Measurements from ENCODE around the gene MAPKAP1.

MAPKAP1 gene

DNA sequence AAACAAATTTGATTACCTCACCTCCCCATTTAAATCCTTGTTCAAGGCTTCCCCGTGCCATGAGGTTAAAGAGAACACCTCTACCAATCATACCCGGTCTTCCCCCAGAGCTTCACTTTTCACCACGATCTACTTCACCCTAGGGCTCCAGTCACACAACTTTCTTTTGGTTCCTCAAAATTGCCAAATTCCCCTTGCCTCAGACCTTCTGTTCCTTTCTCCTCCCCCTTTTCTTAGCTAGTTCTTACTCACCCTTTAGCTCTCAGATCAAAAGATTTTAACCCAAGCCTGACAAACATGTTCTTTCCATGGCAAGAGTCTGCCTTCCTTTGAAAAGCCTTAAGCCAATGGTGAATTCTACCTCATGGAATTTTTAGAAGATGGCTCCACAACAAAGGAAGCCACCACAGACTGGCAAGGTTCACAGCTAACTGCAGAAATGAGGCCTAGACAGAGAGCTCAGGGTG lies 56.7 kb downstream of the MAPKAP1 start:
- no peak for TF ChIP-seq ZNF274 (IDR thresholded peaks at IDR 0.05; ENCODE audit: low read depth, low read length)
- TF ChIP-seq SUZ12 (IDR thresholded peaks at IDR 0.05; ENCODE audit: extremely low read depth, insufficient read depth, insufficient read length), result no peak
- no peak for TF ChIP-seq YY1 (IDR thresholded peaks at IDR 0.05; ENCODE audit: insufficient read depth, insufficient read length)
- H3K9me3 ChIP-seq (ENCODE audit: insufficient read depth, low read length), result no peaks in the 10 kb centered on the region
- H3K9ac ChIP-seq (ENCODE audit: insufficient read length, low read depth), result no peak overlapping the region
- H3K4me3 ChIP-seq (ENCODE audit: insufficient read length, low read depth), result no peak overlapping the region
- no peaks in the 10 kb centered on the region for H3K36me3 ChIP-seq (ENCODE audit: insufficient read depth, insufficient read length, low read length)
- H3K4me1 ChIP-seq (ENCODE audit: insufficient read depth, insufficient read length), result peaks cover 2% of the 10 kb centered on the region
- H3K27me3 ChIP-seq (ENCODE audit: insufficient read depth, insufficient read length), result no peaks in the 10 kb centered on the region
- DNase-seq (ENCODE audit: low read depth, low spot score), result no peak

GRCh38 chr9:125649826-125650225 lies 57.2 kb downstream of the MAPKAP1 start:
- TF ChIP-seq SUZ12 (IDR thresholded peaks at IDR 0.05; ENCODE audit: extremely low read depth, insufficient read depth, insufficient read length) (no peak), YY1 (IDR thresholded peaks at IDR 0.05; ENCODE audit: insufficient read depth, insufficient read length) (no peak), ZNF274 (IDR thresholded peaks at IDR 0.05; ENCODE audit: low read depth, low read length) (no peak)
- H3K4me1 ChIP-seq (ENCODE audit: insufficient read depth, insufficient read length), result peaks cover 2% of the 10 kb centered on the region
- H3K4me3 ChIP-seq (ENCODE audit: insufficient read length, low read depth), result no peak overlapping the region
- DNase-seq (ENCODE audit: low read depth, low spot score), result no peak
- no peaks in the 10 kb centered on the region for H3K36me3 ChIP-seq (ENCODE audit: insufficient read depth, insufficient read length, low read length)
- H3K9ac ChIP-seq (ENCODE audit: insufficient read length, low read depth), result no peak overlapping the region
- H3K9me3 ChIP-seq (ENCODE audit: insufficient read depth, low read length), result no peaks in the 10 kb centered on the region
- no peaks in the 10 kb centered on the region for H3K27me3 ChIP-seq (ENCODE audit: insufficient read depth, insufficient read length)

DNA sequence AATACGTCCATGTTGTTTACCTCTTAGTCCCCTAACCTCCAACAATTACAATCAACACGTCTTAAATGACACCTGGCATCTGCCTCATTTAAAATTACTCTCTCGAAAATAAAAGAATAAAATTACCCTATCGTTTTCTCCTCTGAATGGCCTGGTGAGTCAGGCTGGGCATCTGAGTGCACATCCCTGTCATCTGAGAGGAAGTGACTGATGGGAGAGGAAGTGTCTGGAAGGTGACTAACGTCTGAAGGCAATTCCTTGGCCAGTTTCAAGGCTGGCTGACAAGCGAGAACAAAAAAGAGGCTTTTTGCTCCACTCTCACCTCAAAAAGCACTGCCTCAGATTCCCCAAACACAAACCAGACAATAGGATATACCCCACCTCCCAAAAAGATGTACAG lies 57.7 kb downstream of the MAPKAP1 start:
- no peaks in the 10 kb centered on the region for H3K27me3 ChIP-seq (ENCODE audit: insufficient read depth, insufficient read length)
- no peak overlapping the region for H3K9ac ChIP-seq (ENCODE audit: insufficient read length, low read depth)
- no peak for DNase-seq (ENCODE audit: low read depth, low spot score)
- H3K36me3 ChIP-seq (ENCODE audit: insufficient read depth, insufficient read length, low read length), result no peaks in the 10 kb centered on the region
- H3K4me3 ChIP-seq (ENCODE audit: insufficient read length, low read depth), result no peak overlapping the region
- TF ChIP-seq ZNF274 (IDR thresholded peaks at IDR 0.05; ENCODE audit: low read depth, low read length), result no peak
- no peak for TF ChIP-seq SUZ12 (IDR thresholded peaks at IDR 0.05; ENCODE audit: extremely low read depth, insufficient read depth, insufficient read length)
- no peak for TF ChIP-seq YY1 (IDR thresholded peaks at IDR 0.05; ENCODE audit: insufficient read depth, insufficient read length)
- no peaks in the 10 kb centered on the region for H3K9me3 ChIP-seq (ENCODE audit: insufficient read depth, low read length)
- H3K4me1 ChIP-seq (ENCODE audit: insufficient read depth, insufficient read length), result peaks cover 2% of the 10 kb centered on the region

DNA sequence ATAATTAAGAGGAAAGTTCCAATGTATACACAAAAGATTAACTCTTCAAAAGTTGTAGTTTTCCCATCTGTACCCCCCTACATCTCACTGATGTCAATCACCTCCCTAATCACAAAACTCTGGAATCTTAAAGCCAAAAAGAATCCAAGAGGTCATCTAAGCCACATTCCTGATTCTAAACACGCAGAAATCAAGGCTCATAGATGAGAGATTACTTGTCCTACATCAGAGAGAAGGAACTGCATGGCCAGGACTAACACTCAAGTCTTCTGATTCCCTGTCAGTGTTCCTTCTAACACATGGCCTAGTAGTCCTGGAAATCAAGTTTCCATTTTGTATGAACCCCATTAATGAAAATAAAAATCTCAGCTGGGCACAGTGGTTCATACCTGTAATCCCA lies 58.7 kb downstream of the MAPKAP1 start:
- TF ChIP-seq YY1 (IDR thresholded peaks at IDR 0.05; ENCODE audit: insufficient read depth, insufficient read length) (no peak), ZNF274 (IDR thresholded peaks at IDR 0.05; ENCODE audit: low read depth, low read length) (no peak), SUZ12 (IDR thresholded peaks at IDR 0.05; ENCODE audit: extremely low read depth, insufficient read depth, insufficient read length) (no peak)
- no peak overlapping the region for H3K9ac ChIP-seq (ENCODE audit: insufficient read length, low read depth)
- no peaks in the 10 kb centered on the region for H3K9me3 ChIP-seq (ENCODE audit: insufficient read depth, low read length)

GRCh38 chr9:125646621-125647100 lies 60.3 kb downstream of the MAPKAP1 start:
- no peak overlapping the region for H3K9ac ChIP-seq (ENCODE audit: insufficient read length, low read depth)
- no peaks in the 10 kb centered on the region for H3K9me3 ChIP-seq (ENCODE audit: insufficient read depth, low read length)
- no peaks in the 10 kb centered on the region for H3K4me1 ChIP-seq (ENCODE audit: insufficient read depth, insufficient read length)
- H3K27me3 ChIP-seq (ENCODE audit: insufficient read depth, insufficient read length), result no peaks in the 10 kb centered on the region
- H3K36me3 ChIP-seq (ENCODE audit: insufficient read depth, insufficient read length, low read length), result no peaks in the 10 kb centered on the region
- TF ChIP-seq ZNF274 (IDR thresholded peaks at IDR 0.05; ENCODE audit: low read depth, low read length) (no peak), YY1 (IDR thresholded peaks at IDR 0.05; ENCODE audit: insufficient read depth, insufficient read length) (no peak), SUZ12 (IDR thresholded peaks at IDR 0.05; ENCODE audit: extremely low read depth, insufficient read depth, insufficient read length) (no peak)
- DNase-seq (ENCODE audit: low read depth, low spot score), result no peak
- H3K4me3 ChIP-seq (ENCODE audit: insufficient read length, low read depth), result no peak overlapping the region

More for the DNA sequence above, 58.7 kb downstream of the MAPKAP1 start:
- DNase-seq (ENCODE audit: low read depth, low spot score), result no peak
- H3K27me3 ChIP-seq (ENCODE audit: insufficient read depth, insufficient read length), result no peaks in the 10 kb centered on the region
- no peak overlapping the region for H3K4me3 ChIP-seq (ENCODE audit: insufficient read length, low read depth)
- H3K36me3 ChIP-seq (ENCODE audit: insufficient read depth, insufficient read length, low read length), result no peaks in the 10 kb centered on the region
- peaks cover 1% of the 10 kb centered on the region for H3K4me1 ChIP-seq (ENCODE audit: insufficient read depth, insufficient read length)

DNA sequence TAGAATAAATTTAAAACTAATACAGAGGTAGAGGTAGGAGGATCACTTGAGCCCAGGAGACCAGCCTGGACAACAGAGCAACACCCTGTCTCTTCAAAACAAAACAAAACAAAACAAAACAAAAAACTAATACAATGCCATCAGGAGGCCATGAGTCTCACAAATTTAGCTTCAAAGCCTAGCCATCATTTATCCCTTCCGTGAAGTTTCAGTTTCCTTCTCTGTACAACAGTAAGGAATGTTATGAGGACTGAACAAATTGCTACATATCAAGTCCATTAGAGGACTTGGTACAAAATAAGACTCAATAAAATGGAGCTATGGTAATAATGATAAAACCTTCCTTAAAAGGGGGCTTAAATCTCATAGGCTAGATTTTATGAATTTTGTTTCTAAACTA lies 60.8 kb downstream of the MAPKAP1 start:
- TF ChIP-seq ZNF274 (IDR thresholded peaks at IDR 0.05; ENCODE audit: low read depth, low read length) (no peak), SUZ12 (IDR thresholded peaks at IDR 0.05; ENCODE audit: extremely low read depth, insufficient read depth, insufficient read length) (no peak), YY1 (IDR thresholded peaks at IDR 0.05; ENCODE audit: insufficient read depth, insufficient read length) (no peak)
- H3K27me3 ChIP-seq (ENCODE audit: insufficient read depth, insufficient read length), result no peaks in the 10 kb centered on the region
- H3K9me3 ChIP-seq (ENCODE audit: insufficient read depth, low read length), result no peaks in the 10 kb centered on the region
- no peak overlapping the region for H3K9ac ChIP-seq (ENCODE audit: insufficient read length, low read depth)
- H3K36me3 ChIP-seq (ENCODE audit: insufficient read depth, insufficient read length, low read length), result no peaks in the 10 kb centered on the region
- DNase-seq (ENCODE audit: low read depth, low spot score), result no peak
- no peak overlapping the region for H3K4me3 ChIP-seq (ENCODE audit: insufficient read length, low read depth)
- no peaks in the 10 kb centered on the region for H3K4me1 ChIP-seq (ENCODE audit: insufficient read depth, insufficient read length)

DNA sequence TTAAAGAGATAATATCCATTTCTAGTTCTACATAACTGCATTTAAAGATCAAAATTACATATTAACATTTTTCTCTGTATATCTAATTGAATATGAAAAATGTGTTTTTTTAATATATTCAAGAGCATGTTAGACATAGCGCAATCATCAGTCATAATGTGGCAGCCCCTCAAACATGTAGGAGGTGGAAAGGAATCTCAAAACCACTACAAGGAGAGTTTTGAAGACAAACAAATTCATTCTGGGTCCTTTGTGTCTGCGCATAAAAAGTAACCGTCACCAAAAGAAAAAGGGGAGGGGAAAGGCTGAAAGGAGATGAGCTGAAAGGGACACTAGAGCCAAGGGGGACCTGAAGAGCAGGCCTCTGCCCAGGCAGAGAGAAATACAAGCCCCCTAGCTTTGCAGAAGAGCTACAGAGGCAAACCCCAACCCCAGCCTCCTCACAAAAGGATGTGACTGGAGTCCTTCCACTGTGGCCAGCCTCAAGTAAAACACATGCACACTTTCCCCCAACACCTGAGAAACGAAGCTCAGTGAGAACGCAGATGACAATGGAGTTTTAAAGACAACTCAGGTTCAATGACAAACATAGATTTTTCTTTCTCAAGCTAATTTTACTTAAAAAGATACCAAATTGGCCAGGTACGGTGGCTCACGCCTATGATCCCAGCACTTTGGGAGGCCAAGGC lies 62.0 kb downstream of the MAPKAP1 start:
- Histone ChIP-seq H3K9me3 (ENCODE audit: insufficient read depth, low read length) (no peaks in the 10 kb centered on the region), H3K27me3 (ENCODE audit: insufficient read depth, insufficient read length) (no peaks in the 10 kb centered on the region), H3K4me1 (ENCODE audit: insufficient read depth, insufficient read length) (no peaks in the 10 kb centered on the region), H3K9ac (ENCODE audit: insufficient read length, low read depth) (no peak overlapping the region), H3K36me3 (ENCODE audit: insufficient read depth, insufficient read length, low read length) (no peaks in the 10 kb centered on the region), H3K4me3 (ENCODE audit: insufficient read length, low read depth) (no peak overlapping the region)
- DNase-seq (ENCODE audit: low read depth, low spot score), result no peak
- TF ChIP-seq SUZ12 (IDR thresholded peaks at IDR 0.05; ENCODE audit: extremely low read depth, insufficient read depth, insufficient read length) (no peak), YY1 (IDR thresholded peaks at IDR 0.05; ENCODE audit: insufficient read depth, insufficient read length) (no peak), ZNF274 (IDR thresholded peaks at IDR 0.05; ENCODE audit: low read depth, low read length) (no peak)
